Cardiac septum (tissue), 1 donor: ENCODE data around the gene TMEM243. TPM values are rescaled to one million over a fixed set of nuclear protein-coding genes. Genes with fewer than 3 reads are reported as not detected.

ENCODE experiments used
- total RNA-seq: library from RNA; stranded (reverse); fragmentation: NEBNext Ultra II Directional; extraction: Animal tissue kit (Norgen Biotek cat#: 25700); gene quantifications from one replicate; pipeline ENCODE4 v1.2.1, GENCODE V29; 2021
- donor health status: DM: no; HTN: no; CAD: no.

TMEM243 gene
- total RNA-seq, 1 donor from 2014 or later, result 5.9 TPM

Other genes with a start within 250 kb of the TMEM243 start
- 8.9 TPM for gene ELAPOR2, start 160.1 kb downstream of the TMEM243 start, total RNA-seq
- 38.9 TPM for gene DMTF1, start 67.3 kb downstream of the TMEM243 start, total RNA-seq
- 7.5 TPM for gene CROT, start 125.9 kb upstream of the TMEM243 start, total RNA-seq